ENCODE data around the gene A2M. TPM values are rescaled to one million over a fixed set of nuclear protein-coding genes. Genes with fewer than 3 reads are reported as not detected.

The A2M gene
- total RNA-seq, 1 experiment from 2014 or later = 1.2 TPM

- H3K4me1 ChIP-seq (ENCODE audit: insufficient read depth, low read length) = peaks cover 4% of the 10 kb centered on the region; the same call in 1 of the 2 replicates
- no peak overlapping the region for H3K27ac ChIP-seq (ENCODE audit: insufficient read length, low read depth, low read length)
- no peak overlapping the region for H2BK15ac ChIP-seq (ENCODE audit: low read depth, low read length)
- Mint-ChIP-seq H3K27ac (no peak overlapping the region), H3K4me1 (peaks cover 14 to 15% of the 10 kb centered on the region in 2 experiments), H3K27me3 (ENCODE audit: low read depth) (peaks cover 2% of the 10 kb centered on the region), H3K4me3 (no peak overlapping the region), H3K9me3 (no peaks in the 10 kb centered on the region), H3K36me3 (ENCODE audit: insufficient read depth in 1 of 3, low read depth in 3 of 3) (no peaks in the 10 kb centered on the region)
- H3K23me2 ChIP-seq (ENCODE audit: insufficient read length, low read depth, low read length, poor library complexity, severe bottlenecking) = peaks cover 5% of the 10 kb centered on the region
- H3K9me3 ChIP-seq (ENCODE audit: control insufficient read depth, low read depth, low read length) = no peaks in the 10 kb centered on the region
- no peak overlapping the region for H3K23ac ChIP-seq (ENCODE audit: insufficient read length, low read depth, low read length)
- no peak overlapping the region for H3K4me2 ChIP-seq (ENCODE audit: insufficient read depth, insufficient read length, low read length)
- no CpG with 5 or more reads among the region's 4 CpGs for WGBS (ENCODE audit: extremely low coverage, insufficient read length, low lambda C conversion rate)
- H2BK5ac ChIP-seq (ENCODE audit: insufficient read length, low read length) = no peak overlapping the region
- no peak for DNase-seq
- no peak overlapping the region for H3K18ac ChIP-seq (ENCODE audit: insufficient read length, low read depth, low read length)
- no peaks in the 10 kb centered on the region for H3K27me3 ChIP-seq (ENCODE audit: insufficient read depth, low read length)
- H4K91ac ChIP-seq (ENCODE audit: insufficient read length, low read depth, low read length) = no peak overlapping the region
- H4K5ac ChIP-seq (ENCODE audit: insufficient read length, low read depth, low read length) = no peak overlapping the region
- H2BK20ac ChIP-seq (ENCODE audit: low read depth, low read length, poor library complexity, severe bottlenecking) = no peak overlapping the region
- H3K79me2 ChIP-seq (ENCODE audit: insufficient read depth, low read length) = no peaks in the 10 kb centered on the region
- no peak overlapping the region for H3T11ph ChIP-seq (ENCODE audit: low read length)
- no peak overlapping the region for H3K14ac ChIP-seq (ENCODE audit: insufficient read depth, low read length)
- H4K20me1 ChIP-seq (ENCODE audit: control insufficient read depth, insufficient read depth, insufficient read length) = no peaks in the 10 kb centered on the region
- H3K56ac ChIP-seq (ENCODE audit: insufficient read length, low read depth, low read length) = no peak overlapping the region
- H3K9ac ChIP-seq (ENCODE audit: extremely low read depth, insufficient read length, low read length) = no peak overlapping the region
- no peak overlapping the region for H2BK12ac ChIP-seq (ENCODE audit: insufficient read length, low read depth, low read length)
- H3K4ac ChIP-seq (ENCODE audit: low read depth, low read length) = no peak overlapping the region
- no peak overlapping the region for H2AFZ ChIP-seq (ENCODE audit: low read length)
- no peak overlapping the region for H2BK120ac ChIP-seq (ENCODE audit: low read depth, low read length, poor library complexity, severe bottlenecking)
- H3K79me1 ChIP-seq (ENCODE audit: insufficient read depth, low read depth, low read length, poor library complexity, severe bottlenecking) = no peaks in the 10 kb centered on the region
- TF ChIP-seq CTCF (conservative IDR thresholded peaks at IDR 0.05) = no peak
- no peak overlapping the region for H2AK5ac ChIP-seq (ENCODE audit: insufficient read length, low read length)
- no peak overlapping the region for H4K8ac ChIP-seq (replicated peaks; ENCODE audit: insufficient read length, low read depth, low read length)
Measured at GRCh38 chr12:9068600-9068999, 47.1 kb downstream of the A2M start.

Measured in H9 (cell line).